ENCODE data around the gene VWA8.

DNA sequence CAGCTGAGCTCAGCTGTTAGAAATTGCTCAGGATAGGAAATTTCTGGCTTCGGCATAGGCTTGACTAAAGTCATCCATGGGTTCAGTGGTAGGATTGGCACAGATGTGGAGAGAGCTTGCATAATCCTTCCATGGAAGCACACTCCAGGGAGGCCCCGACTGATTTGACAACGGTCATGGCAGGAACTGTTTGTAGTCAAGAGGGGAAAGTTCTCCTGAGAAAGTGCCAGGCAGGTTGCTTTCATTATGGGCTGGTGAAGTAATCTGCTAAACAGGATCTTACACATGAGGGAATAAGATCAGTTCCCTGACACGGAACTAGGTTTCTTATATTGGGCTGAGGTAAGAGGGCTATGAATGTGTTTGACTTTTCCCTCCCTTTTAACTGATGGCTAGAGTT lies 383.5 kb downstream of the VWA8 start:
- TF ChIP-seq EP300 (IDR thresholded peaks at IDR 0.05), result no peak
- TF ChIP-seq, protein P1, sequence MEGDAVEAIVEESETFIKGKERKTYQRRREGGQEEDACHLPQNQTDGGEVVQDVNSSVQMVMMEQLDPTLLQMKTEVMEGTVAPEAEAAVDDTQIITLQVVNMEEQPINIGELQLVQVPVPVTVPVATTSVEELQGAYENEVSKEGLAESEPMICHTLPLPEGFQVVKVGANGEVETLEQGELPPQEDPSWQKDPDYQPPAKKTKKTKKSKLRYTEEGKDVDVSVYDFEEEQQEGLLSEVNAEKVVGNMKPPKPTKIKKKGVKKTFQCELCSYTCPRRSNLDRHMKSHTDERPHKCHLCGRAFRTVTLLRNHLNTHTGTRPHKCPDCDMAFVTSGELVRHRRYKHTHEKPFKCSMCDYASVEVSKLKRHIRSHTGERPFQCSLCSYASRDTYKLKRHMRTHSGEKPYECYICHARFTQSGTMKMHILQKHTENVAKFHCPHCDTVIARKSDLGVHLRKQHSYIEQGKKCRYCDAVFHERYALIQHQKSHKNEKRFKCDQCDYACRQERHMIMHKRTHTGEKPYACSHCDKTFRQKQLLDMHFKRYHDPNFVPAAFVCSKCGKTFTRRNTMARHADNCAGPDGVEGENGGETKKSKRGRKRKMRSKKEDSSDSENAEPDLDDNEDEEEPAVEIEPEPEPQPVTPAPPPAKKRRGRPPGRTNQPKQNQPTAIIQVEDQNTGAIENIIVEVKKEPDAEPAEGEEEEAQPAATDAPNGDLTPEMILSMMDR (IDR thresholded peaks at IDR 0.05), result no peak
